Epithelial cell of esophagus (primary cell): ENCODE measurements around the gene PIP.

Source experiments
- DNase-seq: peaks from one replicate; pipeline ENCODE4 v3.0.0; 2010; ENCODE audit warnings: low read depth
- H3K4me3 ChIP-seq: 2 replicates; pipeline ENCODE4 v1.5.1; 2011; ENCODE audit warnings: mild to moderate bottlenecking, low read length, control low read depth
- CTCF ChIP-seq: IDR thresholded peaks from 2 replicates; pipeline ENCODE4 v1.5.1; 2011; ENCODE audit warnings: low read depth, mild to moderate bottlenecking, low read length, control low read depth, inconsistent platforms; ENCODE audit not compliant: insufficient read depth; ENCODE audit errors: missing control alignments

PIP gene

GRCh38 chr7:143181349-143181748 is 49.5 kb downstream of the PIP start:
- TF ChIP-seq CTCF = no peak

GRCh38 chr7:143183024-143183423 is 51.1 kb downstream of the PIP start, which contains the start of gene TAS2R39:
Gene TAS2R39 (plus strand): TSS chr7:143183419. CDS start chr7:143183419, 0 bp downstream.
- no peak for TF ChIP-seq CTCF
- no peak for DNase-seq
- no peak within 1 kb of the TSS for H3K4me3 ChIP-seq

More at GRCh38 chr7:143181349-143181748, 49.5 kb downstream of the PIP start:
- H3K4me3 ChIP-seq = no peak overlapping the region
- no peak for DNase-seq

GRCh38 chr7:143185551-143185950 is 53.7 kb downstream of the PIP start:
- no peak for DNase-seq
- H3K4me3 ChIP-seq = no peak overlapping the region
- TF ChIP-seq CTCF = no peak

- H3K4me3 ChIP-seq = no peak overlapping the region
- DNase-seq = no peak
- TF ChIP-seq CTCF = no peak
Measured at GRCh38 chr7:143188994-143189393, 57.1 kb downstream of the PIP start.
